ENCODE measurements around the gene PLSCR4. TPM values are rescaled to one million over a fixed set of nuclear protein-coding genes. Genes with fewer than 3 reads are reported as not detected.
A peak's percentile ranks its signal among the peaks of the same experiment; 100 is the strongest.

The PLSCR4 gene
- polyA plus RNA-seq, 1 of the 3 experiments (the other 2 are of a cell fraction), result 0.05 TPM

DNA sequence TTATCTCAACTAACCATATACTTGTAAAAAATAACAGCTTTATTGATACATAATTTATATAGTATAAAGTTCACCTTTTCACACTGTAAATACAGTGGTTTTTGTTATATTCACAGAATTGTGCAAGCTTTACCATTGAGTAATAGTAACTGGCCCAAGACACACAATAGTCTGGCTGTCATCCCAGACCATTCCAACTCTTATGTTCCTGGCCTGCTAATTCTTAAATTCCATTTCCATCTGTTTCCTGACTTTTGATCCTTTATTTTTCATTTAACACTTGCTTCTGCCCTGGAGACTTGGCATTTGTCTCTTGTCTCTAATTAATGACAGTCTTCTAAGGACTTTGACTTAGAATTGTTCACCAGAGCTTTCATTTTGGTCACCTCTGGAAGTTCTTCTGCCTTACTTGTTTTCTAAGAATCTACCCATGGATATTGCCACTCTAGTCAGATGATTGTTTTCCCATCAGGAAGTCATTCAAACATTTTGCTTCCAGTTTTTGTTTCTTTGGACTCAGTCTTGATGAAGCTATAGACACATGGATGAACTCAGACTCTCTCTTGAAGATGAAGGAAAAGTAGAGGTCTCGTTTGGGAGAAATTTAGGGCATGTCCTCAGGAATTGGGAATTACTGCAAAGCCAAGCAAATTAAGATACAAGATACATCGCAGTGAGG is 27.2 kb upstream of the PLSCR4 start:
- H3K27me3 ChIP-seq (ENCODE audit: insufficient read depth), result no peaks in the 10 kb centered on the region
- no peaks in the 10 kb centered on the region for H3F3A ChIP-seq (replicated peaks; ENCODE audit: insufficient read depth)
- no peaks in the 10 kb centered on the region for H3K9me3 ChIP-seq
- H3K79me2 ChIP-seq (ENCODE audit: insufficient read depth), result no peaks in the 10 kb centered on the region
- POLR2A ChIA-PET, result no interaction called here
- H3K9me2 ChIP-seq, result no peaks in the 10 kb centered on the region
- H3K9ac ChIP-seq, result no peak overlapping the region
- DNase-seq, result no peak
- no peaks in the 10 kb centered on the region for H3K36me3 ChIP-seq (replicated peaks in 1 of 2; ENCODE audit: control insufficient read depth in 1 of 2, insufficient read depth in 2 of 2, low read length in 1 of 2)
- 3% methylated on average over 2 of the region's 2 CpGs for WGBS (ENCODE audit: low lambda C conversion rate)
- no peaks in the 10 kb centered on the region for H3K4me1 ChIP-seq (ENCODE audit: control insufficient read depth in 1 of 2, insufficient read depth in 2 of 2, low read depth in 1 of 2, low read length in 1 of 2)
- no peaks in the 10 kb centered on the region for H4K20me1 ChIP-seq (ENCODE audit: insufficient read depth)
- CTCF ChIA-PET, result interaction anchor here (0.7 kb wide), 1 partner anchor 813 kb away, joined by 4 read pairs; no protein-coding TSS in a partner anchor
- TF ChIP-seq YY1 (IDR thresholded peaks at IDR 0.05; ENCODE audit: low read depth) (no peak), NRF1 (IDR thresholded peaks at IDR 0.05; ENCODE audit: low read depth, low read length) (no peak), GATA2 (CRISPR knock-in tag; IDR thresholded peaks at IDR 0.05) (no peak)
- TF ChIP-seq, protein P1, sequence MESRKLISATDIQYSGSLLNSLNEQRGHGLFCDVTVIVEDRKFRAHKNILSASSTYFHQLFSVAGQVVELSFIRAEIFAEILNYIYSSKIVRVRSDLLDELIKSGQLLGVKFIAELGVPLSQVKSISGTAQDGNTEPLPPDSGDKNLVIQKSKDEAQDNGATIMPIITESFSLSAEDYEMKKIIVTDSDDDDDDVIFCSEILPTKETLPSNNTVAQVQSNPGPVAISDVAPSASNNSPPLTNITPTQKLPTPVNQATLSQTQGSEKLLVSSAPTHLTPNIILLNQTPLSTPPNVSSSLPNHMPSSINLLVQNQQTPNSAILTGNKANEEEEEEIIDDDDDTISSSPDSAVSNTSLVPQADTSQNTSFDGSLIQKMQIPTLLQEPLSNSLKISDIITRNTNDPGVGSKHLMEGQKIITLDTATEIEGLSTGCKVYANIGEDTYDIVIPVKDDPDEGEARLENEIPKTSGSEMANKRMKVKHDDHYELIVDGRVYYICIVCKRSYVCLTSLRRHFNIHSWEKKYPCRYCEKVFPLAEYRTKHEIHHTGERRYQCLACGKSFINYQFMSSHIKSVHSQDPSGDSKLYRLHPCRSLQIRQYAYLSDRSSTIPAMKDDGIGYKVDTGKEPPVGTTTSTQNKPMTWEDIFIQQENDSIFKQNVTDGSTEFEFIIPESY (IDR thresholded peaks at IDR 0.05; ENCODE audit: borderline replicate concordance, low read depth), result no peak
- no peak overlapping the region for H3K27ac ChIP-seq (ENCODE audit: low read depth in 2 of 2, low read length in 1 of 2)
- H2AFZ ChIP-seq (ENCODE audit: low read depth), result no peak overlapping the region
- H3K4me2 ChIP-seq, result no peak overlapping the region
- H3K4me3 ChIP-seq (ENCODE audit: low read depth in 2 of 2, low read length in 1 of 2), result no peak overlapping the region

DNA sequence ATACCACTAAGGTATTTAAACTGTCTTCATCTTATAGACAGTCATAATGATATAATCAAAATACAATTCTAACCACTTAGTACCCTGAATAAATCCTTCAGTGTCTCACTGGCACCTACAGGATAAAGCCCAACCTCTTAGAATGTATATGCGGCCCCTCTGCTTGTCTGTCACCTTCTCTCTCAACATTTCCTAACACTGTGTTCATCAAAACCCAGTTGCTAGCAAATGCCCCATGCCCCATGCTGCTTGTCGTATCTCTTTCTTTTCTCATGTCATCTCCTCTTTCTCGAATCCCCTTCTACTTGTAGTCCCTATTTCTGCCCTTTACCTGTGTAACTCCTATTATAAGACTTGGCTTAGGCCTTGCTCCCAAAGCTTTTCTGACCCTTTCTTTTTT is 24.6 kb upstream of the PLSCR4 start:
- Histone ChIP-seq H3K27ac (ENCODE audit: low read depth in 2 of 2, low read length in 1 of 2) (peak overlapping the region in 1 of 2 experiments; percentile 35; a peak in 1 of 4 replicates), H3K9me2 (no peaks in the 10 kb centered on the region), H3K4me1 (ENCODE audit: control insufficient read depth in 1 of 2, insufficient read depth in 2 of 2, low read depth in 1 of 2, low read length in 1 of 2) (no peaks in the 10 kb centered on the region), H3K27me3 (ENCODE audit: insufficient read depth) (no peaks in the 10 kb centered on the region), H3K9ac (no peak overlapping the region), H3K9me3 (no peaks in the 10 kb centered on the region), H2AFZ (ENCODE audit: low read depth) (no peak overlapping the region), H3F3A (replicated peaks; ENCODE audit: insufficient read depth) (no peaks in the 10 kb centered on the region), H3K4me2 (no peak overlapping the region), H4K20me1 (ENCODE audit: insufficient read depth) (no peaks in the 10 kb centered on the region), H3K36me3 (replicated peaks in 1 of 2; ENCODE audit: control insufficient read depth in 1 of 2, insufficient read depth in 2 of 2, low read length in 1 of 2) (no peaks in the 10 kb centered on the region), H3K79me2 (ENCODE audit: insufficient read depth) (no peaks in the 10 kb centered on the region), H3K4me3 (ENCODE audit: low read depth in 2 of 2, low read length in 1 of 2) (no peak overlapping the region)
- ChIA-PET POLR2A (no interaction called here), CTCF (no interaction called here)
- 7% methylated on average over 3 of the region's 3 CpGs for WGBS (ENCODE audit: low lambda C conversion rate)
- TF ChIP-seq, protein P1 (IDR thresholded peaks at IDR 0.05; ENCODE audit: borderline replicate concordance, low read depth), result no peak
- TF ChIP-seq MXI1 (IDR thresholded peaks at IDR 0.05; ENCODE audit: low read depth, low read length) (no peak), RXRA (IDR thresholded peaks at IDR 0.05; ENCODE audit: borderline replicate concordance, low read depth) (no peak)
- TF ChIP-seq, protein P2, sequence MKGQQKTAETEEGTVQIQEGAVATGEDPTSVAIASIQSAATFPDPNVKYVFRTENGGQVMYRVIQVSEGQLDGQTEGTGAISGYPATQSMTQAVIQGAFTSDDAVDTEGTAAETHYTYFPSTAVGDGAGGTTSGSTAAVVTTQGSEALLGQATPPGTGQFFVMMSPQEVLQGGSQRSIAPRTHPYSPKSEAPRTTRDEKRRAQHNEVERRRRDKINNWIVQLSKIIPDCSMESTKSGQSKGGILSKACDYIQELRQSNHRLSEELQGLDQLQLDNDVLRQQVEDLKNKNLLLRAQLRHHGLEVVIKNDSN (IDR thresholded peaks at IDR 0.05; ENCODE audit: borderline replicate concordance, low read depth), result no peak
- TF ChIP-seq, protein P3, sequence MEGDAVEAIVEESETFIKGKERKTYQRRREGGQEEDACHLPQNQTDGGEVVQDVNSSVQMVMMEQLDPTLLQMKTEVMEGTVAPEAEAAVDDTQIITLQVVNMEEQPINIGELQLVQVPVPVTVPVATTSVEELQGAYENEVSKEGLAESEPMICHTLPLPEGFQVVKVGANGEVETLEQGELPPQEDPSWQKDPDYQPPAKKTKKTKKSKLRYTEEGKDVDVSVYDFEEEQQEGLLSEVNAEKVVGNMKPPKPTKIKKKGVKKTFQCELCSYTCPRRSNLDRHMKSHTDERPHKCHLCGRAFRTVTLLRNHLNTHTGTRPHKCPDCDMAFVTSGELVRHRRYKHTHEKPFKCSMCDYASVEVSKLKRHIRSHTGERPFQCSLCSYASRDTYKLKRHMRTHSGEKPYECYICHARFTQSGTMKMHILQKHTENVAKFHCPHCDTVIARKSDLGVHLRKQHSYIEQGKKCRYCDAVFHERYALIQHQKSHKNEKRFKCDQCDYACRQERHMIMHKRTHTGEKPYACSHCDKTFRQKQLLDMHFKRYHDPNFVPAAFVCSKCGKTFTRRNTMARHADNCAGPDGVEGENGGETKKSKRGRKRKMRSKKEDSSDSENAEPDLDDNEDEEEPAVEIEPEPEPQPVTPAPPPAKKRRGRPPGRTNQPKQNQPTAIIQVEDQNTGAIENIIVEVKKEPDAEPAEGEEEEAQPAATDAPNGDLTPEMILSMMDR (IDR thresholded peaks at IDR 0.05), result no peak
- no peak for DNase-seq
